Activated CD8-positive, alpha-beta T cell treated with anti-CD3 and anti-CD28 coated beads for 36 hours (primary cell): Measurements from ENCODE around the gene DNM3. TPM values are rescaled to one million over a fixed set of nuclear protein-coding genes. Genes with fewer than 3 reads are reported as not detected.
A peak's percentile ranks its signal among the peaks of the same experiment; 100 is the strongest.

ENCODE experiments used
- ATAC-seq: fragments of 200-7000 bp; cut with Tn5 transposase; one replicate; pipeline ENCODE4 v1.10.0; 2021; ENCODE audit warnings: mild to moderate bottlenecking, moderate library complexity
- CTCF ChIA-PET: fragments of 350-600 bp; sonication (Branson Sonifier 250); formaldehyde crosslinking; loops from one replicate; lab custom pipeline; 2021; ENCODE audit warnings: antibody characterized with exemption; lab: Charles Lee
- POLR2A ChIA-PET: fragments of 350-600 bp; sonication (Branson Sonifier 250); formaldehyde crosslinking; loops from one replicate; lab custom pipeline; 2021; ENCODE audit warnings: antibody characterized with exemption; lab: Charles Lee
- DNase-seq: peaks from one replicate; pipeline ENCODE4 v3.0.0-alpha.2; 2020
- H3K27ac Mint-ChIP-seq: one replicate; pipeline ENCODE4 v1.8.0; 2021; ENCODE audit warnings: mild to moderate bottlenecking, mixed read lengths
- H3K27me3 Mint-ChIP-seq: one replicate; pipeline ENCODE4 v1.8.0; 2021; ENCODE audit warnings: mixed read lengths
- H3K36me3 Mint-ChIP-seq: one replicate; pipeline ENCODE4 v1.8.0; 2021; ENCODE audit warnings: low read depth, mixed read lengths
- H3K4me1 Mint-ChIP-seq: one replicate; pipeline ENCODE4 v1.8.0; 2021; ENCODE audit warnings: low read depth, mixed read lengths
- H3K4me3 Mint-ChIP-seq: one replicate; pipeline ENCODE4 v1.8.0; 2021; ENCODE audit warnings: mild to moderate bottlenecking, moderate library complexity, mixed read lengths
- H3K9me3 Mint-ChIP-seq: one replicate; pipeline ENCODE4 v1.8.0; 2021; ENCODE audit warnings: mixed read lengths
- CTCF ChIP-seq: fragments of 200-600 bp; IDR thresholded peaks from one replicate; pipeline ENCODE4 v1.8.0; 2022; ENCODE audit warnings: antibody characterized with exemption, mild to moderate bottlenecking
- intact Hi-C: fragments of 100-400 bp; cut with micrococcal nuclease; formaldehyde crosslinking; loops from one replicate; pipeline ENCODE4 v1.10.0; 2022
- total RNA-seq, 2 experiments: library from RNA; stranded (reverse); gene quantifications; one replicate each; pipeline ENCODE4 v1.2.3, GENCODE V29; 2021

Gene DNM3
- total RNA-seq, 2 experiments from 2014 or later, result 0.58 to 1.1 TPM

GRCh38 chr1:172265905-172266304, 424.6 kb downstream of the DNM3 start:
- DNase-seq, result no peak
- Mint-ChIP-seq H3K4me1 (peaks cover 29% of the 10 kb centered on the region), H3K27ac (no peak overlapping the region), H3K36me3 (peaks cover 2% of the 10 kb centered on the region), H3K9me3 (peaks cover 5% of the 10 kb centered on the region), H3K27me3 (no peaks in the 10 kb centered on the region), H3K4me3 (no peak overlapping the region)
- intact Hi-C loops, result no loop called here
- ChIA-PET CTCF (no interaction called here), POLR2A (no interaction called here)
- no peak for TF ChIP-seq CTCF
- ATAC-seq, result no peak

- peaks cover 2% of the 10 kb centered on the region for H3K9me3 Mint-ChIP-seq
- ChIA-PET POLR2A (interaction anchor here (1.3 kb wide), 1 partner anchor 72 kb away, joined by 3 read pairs; no protein-coding TSS in a partner anchor), CTCF (interaction anchor here (1.1 kb wide), 1 partner anchor 13 kb away, joined by 3 read pairs; no protein-coding TSS in a partner anchor)
- peaks cover 31% of the 10 kb centered on the region for H3K4me1 Mint-ChIP-seq
- peak; percentile 67 for DNase-seq
- H3K27me3 Mint-ChIP-seq, result no peaks in the 10 kb centered on the region
- H3K27ac Mint-ChIP-seq, result peak overlapping the region; percentile 42
- no peak overlapping the region for H3K4me3 Mint-ChIP-seq
- intact Hi-C loops, result no loop called here
- TF ChIP-seq CTCF, result no peak
- H3K36me3 Mint-ChIP-seq, result no peaks in the 10 kb centered on the region
- peak; percentile 59 for ATAC-seq
Observed at GRCh38 chr1:172266528-172267174, 425.4 kb downstream of the DNM3 start.

GRCh38 chr1:172268237-172268636, 426.9 kb downstream of the DNM3 start:
- peaks cover 31% of the 10 kb centered on the region for H3K4me1 Mint-ChIP-seq
- H3K4me3 Mint-ChIP-seq, result no peak overlapping the region
- no peaks in the 10 kb centered on the region for H3K36me3 Mint-ChIP-seq
- ChIA-PET POLR2A (no interaction called here), CTCF (no interaction called here)
- no peak overlapping the region for H3K27ac Mint-ChIP-seq
- H3K27me3 Mint-ChIP-seq, result no peaks in the 10 kb centered on the region
- DNase-seq (no peak), ATAC-seq (no peak)
- intact Hi-C loops, result no loop called here
- H3K9me3 Mint-ChIP-seq, result peaks cover 2% of the 10 kb centered on the region
- TF ChIP-seq CTCF, result no peak

- Mint-ChIP-seq H3K9me3 (no peaks in the 10 kb centered on the region), H3K4me1 (peaks cover 39% of the 10 kb centered on the region), H3K36me3 (no peaks in the 10 kb centered on the region), H3K4me3 (no peak overlapping the region), H3K27ac (no peak overlapping the region), H3K27me3 (no peaks in the 10 kb centered on the region)
- no peak for ATAC-seq
- POLR2A ChIA-PET, result no interaction called here
- TF ChIP-seq CTCF, result no peak
- CTCF ChIA-PET, result interaction anchor here (1.0 kb wide), 3 partner anchors 70 to 159 kb away, joined by 3 to 7 read pairs (median 4); no protein-coding TSS in a partner anchor
- no peak for DNase-seq
- intact Hi-C loops, result no loop called here
Observed at GRCh38 chr1:172269084-172269483, 427.8 kb downstream of the DNM3 start.

- POLR2A ChIA-PET, result no interaction called here
- Mint-ChIP-seq H3K36me3 (no peaks in the 10 kb centered on the region), H3K27ac (no peak overlapping the region), H3K4me1 (peaks cover 43% of the 10 kb centered on the region), H3K9me3 (no peaks in the 10 kb centered on the region), H3K27me3 (no peaks in the 10 kb centered on the region), H3K4me3 (no peak overlapping the region)
- no peak for TF ChIP-seq CTCF
- ATAC-seq (no peak), DNase-seq (no peak)
- intact Hi-C loops, result loop anchor here (10.0 kb wide), 1 partner anchor 125 kb away; no protein-coding TSS in a partner anchor
- CTCF ChIA-PET, result interaction anchor here (0.9 to 1.0 kb wide), 4 partner anchors 69 to 159 kb away, joined by 3 to 7 read pairs (median 4); no protein-coding TSS in a partner anchor
Observed at GRCh38 chr1:172269644-172270043, 428.3 kb downstream of the DNM3 start.
